Stimulated activated memory B cell treated with anti-CD40 and anti-IgM and Interleukin-4, amounts not matched to agents 10 μg/mL and 1 μg/mL and 100 μg/mL, for 72 hours (primary cell): Measurements from ENCODE around the gene SOBP.

Source experiments
- ATAC-seq: fragments of 150-1000 bp; cut with Tn5 transposase; 2 replicates; pipeline ENCODE4 v1.10.0; 2021
- H3K27ac Mint-ChIP-seq: one replicate; pipeline ENCODE4 v1.8.0; 2022; ENCODE audit warnings: mild to moderate bottlenecking, mixed read lengths
- H3K27me3 Mint-ChIP-seq: one replicate; pipeline ENCODE4 v1.8.0; 2022; ENCODE audit warnings: mixed read lengths
- H3K36me3 Mint-ChIP-seq: one replicate; pipeline ENCODE4 v1.8.0; 2022; ENCODE audit warnings: mixed read lengths
- H3K4me1 Mint-ChIP-seq: one replicate; pipeline ENCODE4 v1.8.0; 2022; ENCODE audit warnings: mixed read lengths
- H3K4me3 Mint-ChIP-seq: one replicate; pipeline ENCODE4 v1.8.0; 2022; ENCODE audit warnings: mild to moderate bottlenecking, moderate library complexity, mixed read lengths
- H3K9me3 Mint-ChIP-seq: one replicate; pipeline ENCODE4 v1.8.0; 2022; ENCODE audit warnings: mixed read lengths

Gene SOBP

GRCh38 chr6:107489636-107490565, at the start of gene SOBP:
Gene SOBP (plus strand): TSS chr6:107490117. CDS start chr6:107490617, 500 bp downstream.
- Mint-ChIP-seq H3K4me3 (peak within 1 kb of the TSS; percentile 87), H3K4me1 (peaks cover 26% of the 10 kb centered on the region), H3K9me3 (no peaks in the 10 kb centered on the region), H3K36me3 (no peaks in the 10 kb centered on the region), H3K27ac (peak within 1 kb of the TSS; percentile 71), H3K27me3 (peaks cover 33% of the 10 kb centered on the region)
- peak; percentile 74 for ATAC-seq

GRCh38 chr6:107440936-107441335, 49.0 kb upstream of the SOBP start:
- Mint-ChIP-seq H3K27me3 (no peaks in the 10 kb centered on the region), H3K36me3 (peaks cover 30% of the 10 kb centered on the region), H3K4me3 (no peak overlapping the region), H3K27ac (no peak overlapping the region), H3K4me1 (peaks cover 15% of the 10 kb centered on the region), H3K9me3 (peaks cover 6% of the 10 kb centered on the region)
- ATAC-seq: no peak

DNA sequence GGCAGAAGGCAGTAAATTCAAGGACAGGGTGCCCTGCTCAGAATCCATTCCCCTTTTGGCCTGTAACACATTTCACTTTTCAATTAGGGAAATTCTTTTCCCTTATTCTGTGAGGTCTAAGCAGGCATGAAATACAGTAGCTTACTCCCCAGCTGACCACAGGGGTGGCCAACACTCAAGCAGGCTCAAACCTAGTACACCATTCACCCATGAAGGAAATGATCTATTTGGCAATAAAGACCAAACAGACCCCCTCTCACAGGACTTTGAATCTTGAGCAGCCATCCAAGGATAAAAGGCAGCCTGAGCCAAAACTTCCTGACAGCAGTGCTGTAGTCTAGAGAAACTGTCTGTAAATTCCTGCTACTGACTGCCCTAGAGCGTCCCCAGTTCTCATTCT, 48.2 kb upstream of the SOBP start:
- no peaks in the 10 kb centered on the region for H3K27me3 Mint-ChIP-seq
- H3K36me3 Mint-ChIP-seq: peaks cover 38% of the 10 kb centered on the region
- H3K27ac Mint-ChIP-seq: no peak overlapping the region
- peaks cover 15% of the 10 kb centered on the region for H3K4me1 Mint-ChIP-seq
- no peak for ATAC-seq
- H3K9me3 Mint-ChIP-seq: peaks cover 6% of the 10 kb centered on the region
- H3K4me3 Mint-ChIP-seq: no peak overlapping the region

DNA sequence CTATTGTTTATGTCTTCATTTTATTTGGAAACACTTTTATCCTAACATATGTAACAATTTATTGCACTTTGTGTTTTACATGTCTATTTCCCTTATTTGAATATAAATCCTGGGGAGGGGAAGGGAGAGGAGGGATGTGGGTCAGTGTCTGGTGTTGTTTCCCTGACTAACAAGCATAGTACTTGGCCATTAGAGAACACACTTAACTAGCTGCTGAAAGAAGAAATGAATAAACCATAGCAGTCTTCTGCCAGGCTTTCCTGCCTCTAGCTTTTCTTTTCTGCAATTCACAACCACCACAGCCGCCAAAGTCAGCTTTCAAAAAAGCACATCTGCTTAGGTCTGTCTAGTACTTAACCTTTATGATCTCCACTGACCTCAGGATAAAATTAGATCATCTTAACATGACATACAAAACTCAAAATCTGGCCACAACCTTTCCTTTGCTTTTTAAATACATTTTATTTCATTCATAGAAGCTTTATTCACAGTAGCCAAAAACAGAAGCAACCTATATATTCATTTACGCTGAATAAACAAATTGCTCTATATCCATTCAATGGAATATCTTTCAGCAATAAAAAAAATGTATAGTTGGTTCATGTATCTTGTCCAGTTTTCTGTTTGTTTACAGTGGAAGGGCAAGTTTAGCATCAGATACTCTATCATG, 46.8 kb upstream of the SOBP start:
- Mint-ChIP-seq H3K27ac (no peak overlapping the region), H3K9me3 (peaks cover 9% of the 10 kb centered on the region), H3K36me3 (peaks cover 38% of the 10 kb centered on the region), H3K27me3 (no peaks in the 10 kb centered on the region), H3K4me3 (no peak overlapping the region), H3K4me1 (peaks cover 10% of the 10 kb centered on the region)
- ATAC-seq: no peak

DNA sequence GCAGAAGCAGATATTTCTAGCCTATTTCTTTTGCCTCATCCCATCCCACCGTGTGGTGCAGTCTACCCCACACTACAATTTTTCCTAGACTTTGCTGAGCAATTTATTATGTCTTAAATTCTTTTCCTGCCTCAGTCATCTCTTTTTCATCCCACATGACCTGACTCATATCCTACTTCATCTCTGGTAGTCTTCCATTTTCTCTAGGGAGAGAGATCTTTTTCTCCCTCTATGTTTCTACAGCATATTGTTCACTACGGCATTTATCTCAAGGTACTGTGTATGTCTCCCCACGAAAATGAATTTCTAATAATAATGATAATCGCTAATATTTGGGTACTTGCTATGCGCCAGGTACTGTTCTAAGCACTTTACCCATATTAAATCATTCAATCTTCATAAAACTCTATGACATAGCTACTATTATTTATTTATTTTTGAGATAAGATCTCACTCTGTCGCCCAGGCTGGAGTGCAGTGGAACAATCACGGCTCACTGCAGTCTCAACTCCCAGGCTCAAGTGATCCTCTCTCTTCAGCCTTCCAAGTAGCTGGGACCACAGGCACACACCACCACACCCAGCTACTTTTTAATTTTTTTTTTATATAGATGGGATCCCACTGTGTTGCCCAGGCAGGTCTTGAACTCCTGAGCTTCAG, 46.2 kb upstream of the SOBP start:
- Mint-ChIP-seq H3K27me3 (no peaks in the 10 kb centered on the region), H3K27ac (no peak overlapping the region), H3K4me3 (no peak overlapping the region), H3K36me3 (peaks cover 42% of the 10 kb centered on the region), H3K9me3 (peaks cover 15% of the 10 kb centered on the region), H3K4me1 (peaks cover 10% of the 10 kb centered on the region)
- no peak for ATAC-seq

- H3K27ac Mint-ChIP-seq: no peak overlapping the region
- no peak for ATAC-seq
- no peak overlapping the region for H3K4me3 Mint-ChIP-seq
- no peaks in the 10 kb centered on the region for H3K27me3 Mint-ChIP-seq
- H3K4me1 Mint-ChIP-seq: peaks cover 10% of the 10 kb centered on the region
- H3K9me3 Mint-ChIP-seq: peaks cover 20% of the 10 kb centered on the region
- H3K36me3 Mint-ChIP-seq: peaks cover 42% of the 10 kb centered on the region
Observed at GRCh38 chr6:107444277-107444676, 45.6 kb upstream of the SOBP start.

DNA sequence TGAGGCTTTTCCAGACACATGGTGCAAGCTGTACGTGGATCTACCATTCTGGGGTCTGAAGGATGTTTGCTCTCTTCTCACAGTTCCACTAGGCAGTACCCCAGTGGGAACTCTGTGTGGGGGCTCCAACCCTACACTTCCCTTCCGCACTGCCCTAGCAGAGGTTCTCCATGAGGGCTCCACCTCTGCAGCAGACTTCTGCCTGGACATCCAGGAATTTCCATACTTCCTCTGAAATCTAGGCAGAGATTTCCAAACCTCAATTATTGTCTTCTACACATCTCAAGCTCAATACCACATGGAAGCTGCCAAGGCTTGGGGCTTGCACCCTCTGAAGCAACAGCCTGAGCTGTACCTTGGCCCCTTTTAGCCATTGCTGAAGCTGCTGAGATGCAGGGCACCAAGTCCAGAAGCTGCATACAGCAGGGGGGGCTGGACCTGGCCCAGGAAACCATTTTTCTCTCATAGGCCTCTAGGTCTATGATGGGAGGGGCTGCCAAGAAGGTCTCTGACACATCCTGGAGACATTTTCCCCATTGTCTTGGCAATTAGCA, 42.2 kb upstream of the SOBP start:
- H3K27ac Mint-ChIP-seq: no peak overlapping the region
- H3K36me3 Mint-ChIP-seq: peaks cover 56% of the 10 kb centered on the region
- peaks cover 23% of the 10 kb centered on the region for H3K9me3 Mint-ChIP-seq
- no peak overlapping the region for H3K4me3 Mint-ChIP-seq
- H3K4me1 Mint-ChIP-seq: peaks cover 5% of the 10 kb centered on the region
- H3K27me3 Mint-ChIP-seq: no peaks in the 10 kb centered on the region
- ATAC-seq: no peak

DNA sequence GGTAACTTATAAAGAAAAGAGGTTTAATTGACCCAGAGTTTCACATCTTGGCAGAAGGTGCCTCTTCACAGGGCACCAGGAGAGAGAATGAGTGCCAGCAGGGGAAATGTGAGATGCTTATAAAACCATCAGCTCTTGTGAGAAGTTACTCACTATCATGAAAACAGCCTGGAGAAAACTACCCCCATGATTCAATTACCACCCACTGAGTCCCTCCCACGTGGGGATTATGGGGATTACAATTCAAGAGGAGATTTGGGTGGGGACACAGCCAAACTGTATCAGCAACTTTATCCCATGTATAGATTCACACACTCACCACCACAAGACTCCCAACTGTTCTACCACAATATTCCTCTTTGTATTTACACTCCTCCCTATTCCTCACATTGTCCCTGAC, 41.1 kb upstream of the SOBP start:
- Mint-ChIP-seq H3K4me1 (peaks cover under 1% of the 10 kb centered on the region), H3K36me3 (peaks cover 54% of the 10 kb centered on the region), H3K27me3 (no peaks in the 10 kb centered on the region), H3K27ac (no peak overlapping the region), H3K9me3 (peaks cover 20% of the 10 kb centered on the region), H3K4me3 (no peak overlapping the region)
- no peak for ATAC-seq

DNA sequence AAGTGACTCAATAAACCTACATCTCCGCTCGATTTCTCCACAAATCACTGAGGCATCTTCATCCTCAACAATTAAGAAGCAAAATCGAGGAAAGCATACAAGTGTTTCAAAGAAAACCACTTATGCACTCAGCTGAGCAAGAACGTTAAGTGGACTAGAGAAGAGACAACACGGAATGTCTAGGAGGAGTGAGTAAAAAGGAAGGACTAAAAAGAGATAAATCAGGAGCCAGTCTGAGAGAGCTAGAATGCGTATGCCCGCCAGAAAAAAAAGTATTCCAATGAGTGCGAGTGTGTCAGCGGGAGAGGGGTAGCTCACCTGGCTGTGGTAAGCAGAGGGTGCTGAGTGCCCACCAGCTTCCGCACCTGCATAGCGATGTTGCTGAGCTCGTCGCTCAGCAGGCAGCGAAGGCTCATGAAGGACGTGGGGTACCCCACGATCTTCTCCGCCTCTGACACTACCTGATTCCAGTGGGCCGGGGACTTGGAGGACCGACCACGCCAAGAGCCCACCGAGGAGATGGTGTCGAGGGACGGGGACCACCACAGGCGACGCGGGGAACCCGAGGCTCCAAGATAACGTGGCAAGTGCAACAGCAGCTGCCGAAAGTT, 31.1 kb upstream of the SOBP start:
- H3K27ac Mint-ChIP-seq: peak overlapping the region; percentile 95

DNA sequence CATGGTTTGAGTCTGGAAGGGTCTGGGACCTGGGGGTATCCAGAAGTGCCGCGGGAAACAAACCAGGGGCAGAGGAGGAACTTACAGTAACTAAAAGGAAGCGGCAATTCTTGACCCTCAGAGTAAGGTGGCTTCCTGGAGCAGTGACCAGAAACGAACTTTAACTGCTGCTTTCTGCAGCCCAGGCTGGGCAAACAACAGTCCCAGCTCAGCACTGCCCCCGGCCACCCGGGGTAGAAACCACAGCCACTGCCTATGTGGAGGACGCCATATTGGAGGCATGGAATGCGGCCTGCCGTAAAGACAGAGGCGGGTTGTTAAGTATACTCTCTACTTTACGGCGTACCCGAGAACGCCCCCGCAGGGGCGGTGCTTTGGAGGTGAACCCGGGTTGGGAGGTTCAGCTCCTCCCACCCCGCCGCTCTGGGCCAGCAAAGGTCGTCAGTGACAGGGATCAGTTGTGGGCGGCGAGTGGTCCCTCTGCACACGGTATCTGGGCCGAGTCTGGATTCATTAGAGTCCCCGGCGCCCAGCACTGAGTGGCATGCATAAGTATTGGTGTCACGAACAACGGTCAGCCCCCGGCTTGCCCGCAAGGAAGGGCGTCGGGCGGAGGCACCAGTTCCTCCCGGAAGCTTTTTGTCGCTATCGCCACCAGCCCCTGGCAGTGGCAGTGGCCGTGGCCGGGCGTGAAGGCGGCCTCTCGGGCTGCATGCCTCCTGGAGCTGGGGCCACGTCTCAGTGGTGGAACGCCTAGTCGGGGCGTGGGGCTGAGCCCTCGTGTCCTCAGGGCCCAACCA, 30.4 kb upstream of the SOBP start, which contains the start of gene PDSS2:
PDSS2 (minus strand) TSS at position 282 of the 800 bp plus-strand sequence; CDS start at position 3, 279 bp downstream.
- Mint-ChIP-seq H3K27me3 (no peaks in the 10 kb centered on the region), H3K4me3 (peak within 1 kb of the TSS; percentile 95)

More for the DNA sequence above, 31.1 kb upstream of the SOBP start:
- no peaks in the 10 kb centered on the region for H3K27me3 Mint-ChIP-seq
- H3K4me3 Mint-ChIP-seq: peak overlapping the region; percentile 95
- H3K4me1 Mint-ChIP-seq: peaks cover 30% of the 10 kb centered on the region
- no peaks in the 10 kb centered on the region for H3K9me3 Mint-ChIP-seq
- H3K36me3 Mint-ChIP-seq: no peaks in the 10 kb centered on the region
- ATAC-seq: peak; percentile 18

DNA sequence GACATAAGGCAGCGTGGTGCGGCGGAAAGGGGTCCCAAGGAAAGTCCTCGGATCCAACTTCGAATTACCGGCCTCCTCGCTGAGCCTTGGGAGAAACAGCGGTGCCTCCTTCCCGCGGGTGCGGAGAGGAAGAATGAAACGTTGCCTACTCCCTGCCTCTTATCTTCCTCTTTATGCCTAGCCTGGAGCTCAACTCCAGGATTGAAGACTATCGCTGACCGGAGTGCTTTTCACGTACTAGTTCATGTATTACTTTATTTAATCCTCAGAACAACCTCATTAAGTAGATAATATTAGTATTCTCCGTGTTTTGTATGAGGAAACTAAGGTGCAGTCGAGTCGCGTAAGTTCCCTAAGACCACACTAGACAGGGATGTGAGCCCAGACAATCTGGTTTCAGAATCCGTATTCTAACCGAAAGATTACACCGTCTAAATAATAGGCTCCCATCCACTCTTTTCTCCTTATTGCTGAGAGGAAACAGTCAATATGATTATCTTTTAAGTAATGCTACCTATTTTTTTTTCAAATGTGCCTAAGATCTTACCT, 29.8 kb upstream of the SOBP start:
- Mint-ChIP-seq H3K9me3 (no peaks in the 10 kb centered on the region), H3K36me3 (no peaks in the 10 kb centered on the region), H3K27me3 (no peaks in the 10 kb centered on the region), H3K27ac (peak overlapping the region; percentile 95), H3K4me1 (peaks cover 27% of the 10 kb centered on the region), H3K4me3 (peak overlapping the region; percentile 95)
- no peak for ATAC-seq

More for the DNA sequence above, 30.4 kb upstream of the SOBP start, which contains the start of gene PDSS2:
- Mint-ChIP-seq H3K4me1 (peaks cover 30% of the 10 kb centered on the region), H3K9me3 (no peaks in the 10 kb centered on the region), H3K36me3 (no peaks in the 10 kb centered on the region), H3K27ac (peak within 1 kb of the TSS; percentile 95)
- ATAC-seq: peak; percentile 98

GRCh38 chr6:107466062-107466461, 23.9 kb upstream of the SOBP start:
- no peak for ATAC-seq
- Mint-ChIP-seq H3K36me3 (no peaks in the 10 kb centered on the region), H3K4me3 (no peak overlapping the region), H3K27me3 (no peaks in the 10 kb centered on the region), H3K27ac (no peak overlapping the region), H3K9me3 (no peaks in the 10 kb centered on the region), H3K4me1 (no peaks in the 10 kb centered on the region)

- no peak for ATAC-seq
- Mint-ChIP-seq H3K27ac (no peak overlapping the region), H3K27me3 (no peaks in the 10 kb centered on the region)
Observed at GRCh38 chr6:107470364-107470763, 19.6 kb upstream of the SOBP start.

GRCh38 chr6:107473660-107474059, 16.3 kb upstream of the SOBP start:
- no peaks in the 10 kb centered on the region for H3K4me1 Mint-ChIP-seq
- H3K4me3 Mint-ChIP-seq: no peak overlapping the region
- ATAC-seq: no peak
- no peaks in the 10 kb centered on the region for H3K27me3 Mint-ChIP-seq
- H3K9me3 Mint-ChIP-seq: no peaks in the 10 kb centered on the region
- no peaks in the 10 kb centered on the region for H3K36me3 Mint-ChIP-seq
- no peak overlapping the region for H3K27ac Mint-ChIP-seq

More at GRCh38 chr6:107470364-107470763, 19.6 kb upstream of the SOBP start:
- Mint-ChIP-seq H3K36me3 (no peaks in the 10 kb centered on the region), H3K4me3 (no peak overlapping the region), H3K4me1 (no peaks in the 10 kb centered on the region), H3K9me3 (no peaks in the 10 kb centered on the region)
